Measurements from ENCODE around the gene CSMD2. TPM values are rescaled to one million over a fixed set of nuclear protein-coding genes. Genes with fewer than 3 reads are reported as not detected.

CSMD2 gene
- total and polyA plus RNA-seq, 2 of the 8 experiments (the other 6 are each of a cell fraction or from before 2014, with no cell fraction given), result 7.0 to 14.7 TPM

Small RNAs within 50 kb of the gene (small RNA-seq; reads per million reads assigned to genes)
- gene RNA5SP42 (ENCODE audit: insufficient read depth), result 1.0 reads per million

Other genes with a start within 250 kb of the CSMD2 start
- 4.8 and 5.8 TPM in 2 replicates for gene C1orf94, start 11.7 kb upstream of the CSMD2 start, total RNA-seq (2021; fragmentation: NEBNext Ultra II Directional; extraction: Animal tissue kit (Norgen Biotek cat#: 25700))
- gene C1orf94, start 11.7 kb upstream of the CSMD2 start, polyA plus RNA-seq (2011; rRNA removed), result 12.5 and 14.3 TPM in 2 replicates